Activated CD8-positive, alpha-beta memory T cell treated with anti-CD3 and anti-CD28 coated beads for 24 hours (primary cell): ENCODE data around the gene ACTL6B.

ENCODE experiments used
- DNase-seq: peaks from one replicate; pipeline ENCODE4 v3.0.0-alpha.2; 2020

ACTL6B gene

DNA sequence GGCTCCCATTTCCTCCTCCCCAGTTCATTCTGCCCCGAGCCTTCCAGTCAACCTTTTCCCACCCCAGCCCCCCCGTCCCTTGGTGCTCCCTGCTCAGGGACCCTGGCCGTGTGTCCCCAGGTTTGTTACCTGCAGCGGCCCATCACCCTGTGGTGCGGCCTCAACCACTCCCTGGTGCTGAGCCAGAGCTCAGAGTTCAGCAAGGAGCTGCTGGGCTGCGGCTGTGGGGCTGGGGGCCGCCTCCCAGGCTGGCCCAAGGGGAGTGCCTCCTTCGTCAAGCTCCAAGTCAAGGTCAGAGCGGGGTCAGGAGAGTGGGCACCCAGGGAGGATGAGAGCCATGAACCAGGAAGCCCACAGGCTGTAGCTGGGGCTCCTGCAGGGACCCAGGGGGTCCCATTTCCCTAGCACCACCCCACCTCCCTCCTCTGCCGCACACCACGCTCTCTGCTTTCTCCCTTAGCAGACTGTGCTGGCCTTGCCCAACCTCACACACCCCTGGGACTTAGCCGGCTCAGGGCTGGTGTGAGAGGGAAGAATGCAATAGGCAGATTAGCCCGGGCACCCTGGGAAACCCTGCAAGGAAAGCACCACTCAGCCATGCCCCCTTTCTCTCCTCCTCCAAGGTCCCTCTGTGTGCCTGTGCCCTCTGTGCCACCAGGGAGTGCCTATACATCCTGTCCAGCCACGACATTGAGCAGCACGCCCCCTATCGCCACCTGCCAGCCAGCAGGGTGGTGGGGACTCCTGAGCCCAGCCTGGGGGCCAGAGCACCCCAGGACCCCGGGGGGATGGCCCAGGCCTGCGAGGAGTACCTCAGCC lies 56.1 kb downstream of the ACTL6B start:
- DNase-seq: no peak

DNA sequence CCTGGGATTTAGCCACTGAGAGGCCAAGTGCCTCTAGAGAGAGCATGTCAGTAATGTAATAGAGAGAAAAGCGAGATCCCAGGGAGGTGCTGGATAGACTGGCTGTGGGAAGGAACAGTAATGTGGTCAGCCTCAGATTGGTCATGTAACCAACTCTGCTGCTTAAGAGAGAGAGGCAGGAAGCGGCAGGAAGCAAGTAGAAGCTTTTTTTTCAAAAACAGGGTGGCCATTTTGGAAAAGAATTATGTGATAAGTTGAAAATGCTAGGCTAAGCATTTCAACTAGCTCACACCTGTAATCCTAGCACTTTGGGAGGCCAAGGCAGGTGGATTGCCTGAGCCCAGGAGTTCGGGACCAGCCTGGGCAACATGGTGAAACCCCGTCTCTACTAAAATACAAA lies 57.8 kb downstream of the ACTL6B start:
- DNase-seq: no peak

DNA sequence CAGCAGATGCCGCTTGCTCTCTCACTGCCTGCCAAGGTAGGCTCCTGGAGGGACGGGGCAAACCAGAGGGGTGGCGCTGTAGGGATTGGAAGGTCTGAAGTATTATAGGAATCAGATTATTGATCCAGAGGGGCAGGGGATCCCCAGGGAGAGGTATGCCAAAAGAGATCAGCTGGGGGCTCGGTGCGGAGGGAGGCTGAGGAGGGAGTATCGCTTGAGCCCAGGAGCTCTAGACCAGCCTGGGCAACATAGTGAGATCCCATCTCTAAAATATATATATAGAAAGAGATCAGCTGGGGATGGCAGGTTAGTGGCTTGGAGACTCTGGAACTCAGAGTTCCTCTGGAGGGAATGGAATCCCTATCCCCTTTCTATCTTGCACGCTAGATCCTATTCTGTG lies 61.1 kb downstream of the ACTL6B start:
- DNase-seq: no peak
